Measurements from ENCODE around the gene TLE2. TPM values are rescaled to one million over a fixed set of nuclear protein-coding genes. Genes with fewer than 3 reads are reported as not detected.

The TLE2 gene
- polyA plus RNA-seq, 3 donors: not detected

GRCh38 chr19:3067563-3067962, 38.5 kb upstream of the TLE2 start:
- Histone ChIP-seq H3K27ac (ENCODE audit: low read depth in 1 of 2, low read length in 2 of 2) (no peak overlapping the region), H3K79me2 (ENCODE audit: insufficient read depth, low read length) (peaks cover 8% of the 10 kb centered on the region), H3K36me3 (replicated peaks in 1 of 2; ENCODE audit: control insufficient read depth in 1 of 2, insufficient read depth in 2 of 2, low read length in 2 of 2) (no peaks in the 10 kb centered on the region), H3K27me3 (ENCODE audit: control insufficient read depth in 2 of 2, insufficient read depth in 2 of 2, low read length in 2 of 2) (no peaks in the 10 kb centered on the region), H3K9me3 (replicated peaks in 1 of 2; ENCODE audit: control insufficient read depth in 1 of 2, insufficient read depth in 1 of 2, low read length in 2 of 2) (no peaks in the 10 kb centered on the region), H3K9ac (ENCODE audit: insufficient read depth, low read length, poor library complexity, severe bottlenecking) (no peak overlapping the region), H2AFZ (ENCODE audit: insufficient read depth, low read depth, low read length, poor library complexity, severe bottlenecking) (no peak overlapping the region), H4K20me1 (ENCODE audit: insufficient read depth, low read length) (no peaks in the 10 kb centered on the region), H3K4me2 (replicated peaks; ENCODE audit: extremely low read depth, low read length, poor library complexity, severe bottlenecking) (no peak overlapping the region), H3K4me1 (ENCODE audit: control insufficient read depth in 1 of 2, insufficient read depth in 2 of 2, low read length in 2 of 2) (peaks cover 9 to 10% of the 10 kb centered on the region in 2 donors), H3K4me3 (replicated peaks in 1 of 3; ENCODE audit: low read depth in 2 of 3, low read length in 3 of 3) (no peak overlapping the region)
- DNase-seq: no peak
- 92% methylated on average over 6 of the region's 9 CpGs for WGBS (ENCODE audit: insufficient coverage)
- peak overlapping the region in 1 of 2 donors; percentile 51 for H3K4me3 Mint-ChIP-seq
- intact Hi-C loops (cut with micrococcal nuclease): no loop called here
- no peak overlapping the region for H3K27ac Mint-ChIP-seq
- H3K4me1 Mint-ChIP-seq: peaks cover 7% of the 10 kb centered on the region
- peaks cover 7 to 27% (median 15%) of the 10 kb centered on the region in 3 donors for H3K27me3 Mint-ChIP-seq (ENCODE audit: low read depth in 3 of 3)
- no peak for TF ChIP-seq CTCF (IDR thresholded peaks at IDR 0.05)
- peaks cover 0 to 2% (median 0%) of the 10 kb centered on the region in 7 donors for H3K9me3 Mint-ChIP-seq
- no peaks in the 10 kb centered on the region for H3K36me3 Mint-ChIP-seq

- Mint-ChIP-seq H3K4me1 (peaks cover 7% of the 10 kb centered on the region), H3K36me3 (no peaks in the 10 kb centered on the region), H3K9me3 (peaks cover 0 to 2% (median 0%) of the 10 kb centered on the region in 7 donors), H3K4me3 (no peak overlapping the region), H3K27me3 (ENCODE audit: low read depth in 3 of 3) (peaks cover 7 to 27% (median 14%) of the 10 kb centered on the region in 3 donors), H3K27ac (no peak overlapping the region)
- H3K4me2 ChIP-seq (replicated peaks; ENCODE audit: extremely low read depth, low read length, poor library complexity, severe bottlenecking): no peak overlapping the region
- DNase-seq: no peak
- no peak overlapping the region for H3K9ac ChIP-seq (ENCODE audit: insufficient read depth, low read length, poor library complexity, severe bottlenecking)
- H3K27ac ChIP-seq (ENCODE audit: low read depth in 1 of 2, low read length in 2 of 2): no peak overlapping the region
- H2AFZ ChIP-seq (ENCODE audit: insufficient read depth, low read depth, low read length, poor library complexity, severe bottlenecking): no peak overlapping the region
- H4K20me1 ChIP-seq (ENCODE audit: insufficient read depth, low read length): no peaks in the 10 kb centered on the region
- peaks cover 10% of the 10 kb centered on the region for H3K79me2 ChIP-seq (ENCODE audit: insufficient read depth, low read length)
- no peaks in the 10 kb centered on the region for H3K36me3 ChIP-seq (replicated peaks in 1 of 2; ENCODE audit: control insufficient read depth in 1 of 2, insufficient read depth in 2 of 2, low read length in 2 of 2)
- intact Hi-C loops (cut with micrococcal nuclease): no loop called here
- H3K4me1 ChIP-seq (ENCODE audit: control insufficient read depth in 1 of 2, insufficient read depth in 2 of 2, low read length in 2 of 2): peaks cover 9 to 10% of the 10 kb centered on the region in 2 donors
- no peaks in the 10 kb centered on the region for H3K27me3 ChIP-seq (ENCODE audit: control insufficient read depth in 2 of 2, insufficient read depth in 2 of 2, low read length in 2 of 2)
- no peaks in the 10 kb centered on the region for H3K9me3 ChIP-seq (replicated peaks in 1 of 2; ENCODE audit: control insufficient read depth in 1 of 2, insufficient read depth in 1 of 2, low read length in 2 of 2)
- WGBS (ENCODE audit: insufficient coverage): 97% methylated on average over 9 of the region's 16 CpGs
- TF ChIP-seq CTCF (IDR thresholded peaks at IDR 0.05): no peak
- H3K4me3 ChIP-seq (replicated peaks in 1 of 3; ENCODE audit: low read depth in 2 of 3, low read length in 3 of 3): no peak overlapping the region
Measured at GRCh38 chr19:3066482-3067049, 37.5 kb upstream of the TLE2 start.

Measured in CD14-positive monocyte (primary cell).